ENCODE results near the gene WWOX.

Gene WWOX

GRCh38 chr16:78446992-78447563 is 347.6 kb downstream of the WWOX start:
- no peak for TF ChIP-seq CTCF (conservative IDR thresholded peaks at IDR 0.05; ENCODE audit: low read depth, low read length)
- Histone ChIP-seq H3K27me3 (ENCODE audit: insufficient read depth, low read depth) (no peaks in the 10 kb centered on the region), H3K36me3 (ENCODE audit: insufficient read depth) (no peaks in the 10 kb centered on the region), H3K79me2 (ENCODE audit: insufficient read depth, low read depth) (no peaks in the 10 kb centered on the region), H3K27ac (no peak overlapping the region), H3K4me2 (no peak overlapping the region), H4K20me1 (ENCODE audit: insufficient read depth) (no peaks in the 10 kb centered on the region), H2AFZ (ENCODE audit: low read depth) (no peak overlapping the region), H3K9ac (no peak overlapping the region), H3K4me3 (IDR thresholded peaks at IDR 0.05; ENCODE audit: insufficient read depth, low read depth, low read length) (no peak overlapping the region), H3K4me1 (ENCODE audit: low read depth, poor library complexity, severe bottlenecking) (no peaks in the 10 kb centered on the region)

DNA sequence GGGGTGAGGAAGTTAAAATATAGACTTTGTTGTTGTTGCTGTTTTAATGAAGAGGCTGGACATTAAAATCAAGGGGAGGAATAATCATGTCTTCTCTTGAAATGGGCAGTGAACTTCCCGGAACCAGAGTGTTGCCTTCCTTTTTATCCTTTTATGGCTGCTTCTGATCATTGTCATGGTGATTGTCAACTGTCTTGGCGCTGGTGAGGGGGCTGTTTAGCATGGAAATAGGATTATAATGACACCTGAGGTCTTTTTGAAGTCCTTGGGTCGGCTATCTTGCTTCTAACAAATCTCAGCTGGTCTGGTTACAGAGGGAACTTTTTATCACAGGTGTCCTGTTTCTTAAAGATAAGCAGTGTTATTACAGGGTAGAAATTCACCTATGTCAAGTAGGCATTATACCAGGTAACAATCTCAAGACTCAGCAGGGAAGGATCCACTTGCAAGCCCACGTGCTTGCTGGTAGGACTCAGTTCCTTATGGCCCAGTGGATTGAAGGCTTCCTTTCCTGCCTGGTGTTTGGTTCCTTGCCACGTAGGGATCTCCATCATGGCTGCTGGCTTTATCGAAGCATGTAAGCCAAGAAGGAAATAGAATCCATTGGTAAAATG is 349.3 kb downstream of the WWOX start:
- no peak for TF ChIP-seq CTCF (conservative IDR thresholded peaks at IDR 0.05; ENCODE audit: low read depth, low read length)
- no peaks in the 10 kb centered on the region for H3K4me1 ChIP-seq (ENCODE audit: low read depth, poor library complexity, severe bottlenecking)
- no peak overlapping the region for H3K9ac ChIP-seq
- no peak overlapping the region for H3K27ac ChIP-seq
- no peak overlapping the region for H3K4me2 ChIP-seq
- H3K79me2 ChIP-seq (ENCODE audit: insufficient read depth, low read depth), result no peaks in the 10 kb centered on the region
- H4K20me1 ChIP-seq (ENCODE audit: insufficient read depth), result no peaks in the 10 kb centered on the region
- H3K27me3 ChIP-seq (ENCODE audit: insufficient read depth, low read depth), result no peaks in the 10 kb centered on the region
- H2AFZ ChIP-seq (ENCODE audit: low read depth), result no peak overlapping the region
- no peaks in the 10 kb centered on the region for H3K36me3 ChIP-seq (ENCODE audit: insufficient read depth)
- H3K4me3 ChIP-seq (IDR thresholded peaks at IDR 0.05; ENCODE audit: insufficient read depth, low read depth, low read length), result no peak overlapping the region

- Histone ChIP-seq H3K4me2 (no peak overlapping the region), H3K4me3 (IDR thresholded peaks at IDR 0.05; ENCODE audit: insufficient read depth, low read depth, low read length) (no peak overlapping the region), H3K27me3 (ENCODE audit: insufficient read depth, low read depth) (no peaks in the 10 kb centered on the region), H3K79me2 (ENCODE audit: insufficient read depth, low read depth) (no peaks in the 10 kb centered on the region), H3K9ac (no peak overlapping the region), H3K27ac (no peak overlapping the region), H3K36me3 (ENCODE audit: insufficient read depth) (no peaks in the 10 kb centered on the region), H3K4me1 (ENCODE audit: low read depth, poor library complexity, severe bottlenecking) (peaks cover 5% of the 10 kb centered on the region), H4K20me1 (ENCODE audit: insufficient read depth) (no peaks in the 10 kb centered on the region), H2AFZ (ENCODE audit: low read depth) (no peak overlapping the region)
- TF ChIP-seq CTCF (conservative IDR thresholded peaks at IDR 0.05; ENCODE audit: low read depth, low read length), result no peak
Measured at GRCh38 chr16:78450255-78450654, 350.8 kb downstream of the WWOX start.

- no peak overlapping the region for H3K27ac ChIP-seq
- H3K4me1 ChIP-seq (ENCODE audit: low read depth, poor library complexity, severe bottlenecking), result peaks cover 5% of the 10 kb centered on the region
- no peak overlapping the region for H3K4me3 ChIP-seq (IDR thresholded peaks at IDR 0.05; ENCODE audit: insufficient read depth, low read depth, low read length)
- no peaks in the 10 kb centered on the region for H3K27me3 ChIP-seq (ENCODE audit: insufficient read depth, low read depth)
- H3K36me3 ChIP-seq (ENCODE audit: insufficient read depth), result no peaks in the 10 kb centered on the region
- no peak overlapping the region for H3K9ac ChIP-seq
- no peak for TF ChIP-seq CTCF (conservative IDR thresholded peaks at IDR 0.05; ENCODE audit: low read depth, low read length)
- H3K79me2 ChIP-seq (ENCODE audit: insufficient read depth, low read depth), result no peaks in the 10 kb centered on the region
- no peak overlapping the region for H3K4me2 ChIP-seq
- H2AFZ ChIP-seq (ENCODE audit: low read depth), result no peak overlapping the region
- no peaks in the 10 kb centered on the region for H4K20me1 ChIP-seq (ENCODE audit: insufficient read depth)
Measured at GRCh38 chr16:78452025-78452555, 352.6 kb downstream of the WWOX start.

Measured in KMS-11 (cell line).